GM06990 (cell line): Measurements from ENCODE around the gene MEGF11.
A peak's percentile ranks its signal among the peaks of the same experiment; 100 is the strongest.

Source experiments
- DNase-seq: peaks from one replicate; pipeline ENCODE4 v3.0.0-alpha.2; 2011; ENCODE audit not compliant: insufficient read length; ENCODE audit errors: extremely low read depth
- H3K27me3 ChIP-seq: replicated peaks from 2 replicates; pipeline ENCODE4 v1.6.0; 2011; ENCODE audit warnings: low read length; ENCODE audit not compliant: control insufficient read depth, insufficient read depth
- H3K36me3 ChIP-seq: 2 replicates; pipeline ENCODE4 v1.5.1; 2011; ENCODE audit warnings: low read length; ENCODE audit not compliant: control insufficient read depth, insufficient read depth
- H3K4me3 ChIP-seq: replicated peaks from 2 replicates; pipeline ENCODE4 v1.5.1; 2011; ENCODE audit warnings: low read depth, mild to moderate bottlenecking, control low read depth, low read length
- CTCF ChIP-seq: IDR thresholded peaks from 2 replicates; pipeline ENCODE4 v1.5.1; 2011; ENCODE audit warnings: low read length, control low read depth, mild to moderate bottlenecking, inconsistent platforms; ENCODE audit not compliant: insufficient read depth, poor library complexity, severe bottlenecking

The MEGF11 gene

GRCh38 chr15:65982627-65983322 is 270.8 kb downstream of the MEGF11 start:
- H3K36me3 ChIP-seq: no peaks in the 10 kb centered on the region
- no peak for DNase-seq
- no peak overlapping the region for H3K4me3 ChIP-seq
- no peak for TF ChIP-seq CTCF
- H3K27me3 ChIP-seq: peaks cover 3% of the 10 kb centered on the region

- peaks cover 3% of the 10 kb centered on the region for H3K27me3 ChIP-seq
- TF ChIP-seq CTCF: peak; percentile 66
- H3K36me3 ChIP-seq: no peaks in the 10 kb centered on the region
- DNase-seq: peak; percentile 70
- peak overlapping the region; percentile 50 for H3K4me3 ChIP-seq
Observed at GRCh38 chr15:65981837-65982626, 271.5 kb downstream of the MEGF11 start.

- TF ChIP-seq CTCF: peak; percentile 67
- Histone ChIP-seq H3K27me3 (peaks cover 3% of the 10 kb centered on the region), H3K36me3 (no peaks in the 10 kb centered on the region), H3K4me3 (no peak overlapping the region)
- DNase-seq: no peak
Observed at GRCh38 chr15:65980824-65981456, 272.6 kb downstream of the MEGF11 start.

GRCh38 chr15:65979837-65980236 is 273.7 kb downstream of the MEGF11 start:
- Histone ChIP-seq H3K27me3 (peaks cover 3% of the 10 kb centered on the region), H3K36me3 (no peaks in the 10 kb centered on the region), H3K4me3 (no peak overlapping the region)
- no peak for DNase-seq
- TF ChIP-seq CTCF: no peak

GRCh38 chr15:65979316-65979715 is 274.2 kb downstream of the MEGF11 start:
- no peak for DNase-seq
- no peak for TF ChIP-seq CTCF

More at GRCh38 chr15:65979316-65979715, 274.2 kb downstream of the MEGF11 start:
- Histone ChIP-seq H3K27me3 (peaks cover 3% of the 10 kb centered on the region), H3K4me3 (no peak overlapping the region), H3K36me3 (no peaks in the 10 kb centered on the region)
